Brain microvascular endothelial cell (primary cell): ENCODE results near the gene S100G.
"Not testable (repeated sequence)": the region's sequence is repeated elsewhere in the genome, so short reads cannot be mapped to it uniquely, and the experiment has no call there.

ENCODE experiments used
- DNase-seq: peaks from one replicate; pipeline ENCODE4 v3.0.0-alpha.2; 2020
- H3K27ac ChIP-seq: fragments of 250-450 bp; sonication (Bioruptor Pico); 2 replicates; pipeline ENCODE4 v1.5.1; 2020; ENCODE audit warnings: mild to moderate bottlenecking, moderate library complexity
- H3K27me3 ChIP-seq: fragments of 250-450 bp; sonication (Bioruptor Pico); replicated peaks from 2 replicates; pipeline ENCODE4 v1.5.1; 2020; ENCODE audit warnings: mild to moderate bottlenecking
- H3K36me3 ChIP-seq: fragments of 250-450 bp; sonication (Bioruptor Pico); replicated peaks from 2 replicates; pipeline ENCODE4 v1.5.1; 2020; ENCODE audit warnings: mild to moderate bottlenecking
- H3K4me3 ChIP-seq: 2 replicates; pipeline ENCODE4 v1.5.1; 2011; ENCODE audit warnings: low read depth, mild to moderate bottlenecking, control low read depth, low read length, moderate library complexity
- in situ Hi-C: cut with HindIII; loops from 2 replicates; pipeline ENCODE4 v1.10.0; 2017; ENCODE audit warnings: low sequenced_read_pairs, low pct_ligation_motif_present
- TF ChIP-seq, protein P1 (sequence below): IDR thresholded peaks from 2 replicates; pipeline ENCODE4 v1.5.1; 2011; ENCODE audit warnings: low read depth, mild to moderate bottlenecking, moderate library complexity, low read length, control low read depth, inconsistent platforms; ENCODE audit errors: missing control alignments

The S100G gene

DNA sequence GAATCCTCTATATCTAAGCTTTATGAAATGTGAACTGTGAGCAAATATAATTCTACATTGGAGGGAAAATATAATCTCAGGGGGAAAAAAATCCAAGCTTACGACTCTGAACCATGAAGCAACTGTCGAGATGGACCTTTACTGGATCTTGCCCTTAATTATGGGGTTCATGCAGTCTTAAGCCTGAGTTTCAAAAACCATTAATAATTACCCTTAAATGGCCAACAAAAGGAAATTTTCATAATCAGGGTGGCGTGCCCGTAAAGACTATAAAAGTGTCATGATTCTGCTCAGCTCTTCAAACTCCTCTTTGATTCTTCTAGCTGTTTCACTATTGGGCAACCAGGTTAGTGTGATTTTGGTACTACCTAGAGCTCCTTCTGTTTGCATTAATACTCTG is at the start of gene S100G:
Gene S100G (plus strand): TSS at position 301 of the 400 bp plus-strand sequence. CDS start 849 bp downstream, outside the sequence.
- in situ Hi-C loops = no loop called here
- Histone ChIP-seq H3K4me3 (no peak within 1 kb of the TSS), H3K36me3 (no peaks in the 10 kb centered on the region), H3K27ac (no peak within 1 kb of the TSS), H3K27me3 (no peaks in the 10 kb centered on the region)
- TF ChIP-seq, protein P1, sequence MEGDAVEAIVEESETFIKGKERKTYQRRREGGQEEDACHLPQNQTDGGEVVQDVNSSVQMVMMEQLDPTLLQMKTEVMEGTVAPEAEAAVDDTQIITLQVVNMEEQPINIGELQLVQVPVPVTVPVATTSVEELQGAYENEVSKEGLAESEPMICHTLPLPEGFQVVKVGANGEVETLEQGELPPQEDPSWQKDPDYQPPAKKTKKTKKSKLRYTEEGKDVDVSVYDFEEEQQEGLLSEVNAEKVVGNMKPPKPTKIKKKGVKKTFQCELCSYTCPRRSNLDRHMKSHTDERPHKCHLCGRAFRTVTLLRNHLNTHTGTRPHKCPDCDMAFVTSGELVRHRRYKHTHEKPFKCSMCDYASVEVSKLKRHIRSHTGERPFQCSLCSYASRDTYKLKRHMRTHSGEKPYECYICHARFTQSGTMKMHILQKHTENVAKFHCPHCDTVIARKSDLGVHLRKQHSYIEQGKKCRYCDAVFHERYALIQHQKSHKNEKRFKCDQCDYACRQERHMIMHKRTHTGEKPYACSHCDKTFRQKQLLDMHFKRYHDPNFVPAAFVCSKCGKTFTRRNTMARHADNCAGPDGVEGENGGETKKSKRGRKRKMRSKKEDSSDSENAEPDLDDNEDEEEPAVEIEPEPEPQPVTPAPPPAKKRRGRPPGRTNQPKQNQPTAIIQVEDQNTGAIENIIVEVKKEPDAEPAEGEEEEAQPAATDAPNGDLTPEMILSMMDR = no peak
- no peak for DNase-seq

DNA sequence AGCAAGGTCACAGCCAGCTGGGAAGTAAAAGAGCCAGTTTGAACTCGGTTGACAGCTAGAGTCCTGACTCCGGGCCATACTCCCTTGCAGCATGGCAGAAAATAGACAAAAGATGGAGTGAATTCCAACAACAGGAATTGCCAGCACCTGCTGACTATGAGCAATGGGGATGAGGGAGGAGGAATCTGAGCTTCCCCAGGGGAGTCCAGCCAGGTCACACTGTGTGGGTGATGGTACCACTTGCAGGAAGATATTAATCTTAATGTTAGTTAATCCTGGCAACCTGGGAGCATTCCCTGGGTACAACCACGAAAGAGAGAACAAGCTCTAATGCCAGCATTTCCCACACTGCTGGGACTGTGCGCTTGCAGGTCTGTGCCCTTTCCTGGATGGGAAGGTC is 48.1 kb upstream of the S100G start:
- no peaks in the 10 kb centered on the region for H3K27me3 ChIP-seq
- no peaks in the 10 kb centered on the region for H3K36me3 ChIP-seq
- no peak for DNase-seq
- in situ Hi-C loops = no loop called here
- no peak overlapping the region for H3K4me3 ChIP-seq
- TF ChIP-seq, protein P1 = no peak
- no peak overlapping the region for H3K27ac ChIP-seq

GRCh38 chrX:16603235-16603634 is 46.7 kb upstream of the S100G start:
- H3K27ac ChIP-seq, in situ Hi-C loops, DNase-seq, H3K36me3 ChIP-seq, H3K27me3 ChIP-seq, H3K4me3 ChIP-seq: not testable (repeated sequence)

DNA sequence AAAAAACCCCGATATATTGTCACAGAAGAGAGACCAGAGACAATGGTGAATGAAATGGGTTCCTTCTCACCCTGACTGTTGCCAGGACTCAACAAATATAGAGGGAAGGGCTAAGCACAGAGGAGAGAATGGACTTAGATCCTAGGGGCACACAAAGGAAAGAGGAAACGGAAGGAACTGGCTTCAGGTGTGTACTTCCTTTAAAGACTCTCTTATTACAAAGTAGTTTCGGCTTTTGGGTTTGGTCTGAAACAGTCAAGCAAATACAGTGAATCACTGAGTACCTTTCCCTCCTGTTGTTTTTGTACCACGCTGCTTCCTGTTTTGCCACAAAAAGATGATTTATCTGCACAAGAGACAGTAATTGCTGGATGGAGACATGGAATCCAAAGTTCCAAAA is 46.1 kb upstream of the S100G start:
- H3K36me3 ChIP-seq = no peaks in the 10 kb centered on the region
- H3K27me3 ChIP-seq = no peaks in the 10 kb centered on the region
- no peak overlapping the region for H3K4me3 ChIP-seq
- TF ChIP-seq, protein P1 = no peak
- no peak overlapping the region for H3K27ac ChIP-seq
- in situ Hi-C loops = no loop called here
- DNase-seq = no peak

DNA sequence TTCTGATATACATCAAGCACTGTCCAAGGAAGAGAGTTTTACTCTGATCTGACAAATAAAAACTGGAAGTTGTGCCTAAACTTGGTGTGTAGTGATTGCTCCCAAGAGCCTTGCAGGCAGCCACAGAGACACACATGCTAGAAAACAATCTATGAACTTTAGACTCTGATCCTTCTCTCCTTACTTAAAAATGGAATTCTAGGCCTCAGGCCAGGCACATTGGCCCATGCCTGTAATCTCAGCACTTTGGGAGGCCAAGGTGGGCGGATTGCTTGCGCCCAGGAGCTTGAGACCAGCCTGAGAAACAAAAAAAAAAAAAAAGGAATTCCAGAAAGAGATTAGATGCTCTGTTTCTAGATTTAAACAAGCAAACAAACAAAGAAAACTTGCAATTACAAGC is 45.6 kb upstream of the S100G start:
- H3K36me3 ChIP-seq = no peaks in the 10 kb centered on the region
- H3K27ac ChIP-seq = no peak overlapping the region
- no peaks in the 10 kb centered on the region for H3K27me3 ChIP-seq
- H3K4me3 ChIP-seq = no peak overlapping the region
- DNase-seq = no peak
- in situ Hi-C loops = no loop called here
- TF ChIP-seq, protein P1 = no peak

GRCh38 chrX:16606142-16606720 is 43.7 kb upstream of the S100G start:
- H3K27ac ChIP-seq = no peak overlapping the region
- in situ Hi-C loops = no loop called here
- no peaks in the 10 kb centered on the region for H3K36me3 ChIP-seq
- TF ChIP-seq, protein P1 = no peak
- no peaks in the 10 kb centered on the region for H3K27me3 ChIP-seq
- no peak overlapping the region for H3K4me3 ChIP-seq
- no peak for DNase-seq
